ENCODE measurements around the gene COL19A1.

The COL19A1 gene

DNA sequence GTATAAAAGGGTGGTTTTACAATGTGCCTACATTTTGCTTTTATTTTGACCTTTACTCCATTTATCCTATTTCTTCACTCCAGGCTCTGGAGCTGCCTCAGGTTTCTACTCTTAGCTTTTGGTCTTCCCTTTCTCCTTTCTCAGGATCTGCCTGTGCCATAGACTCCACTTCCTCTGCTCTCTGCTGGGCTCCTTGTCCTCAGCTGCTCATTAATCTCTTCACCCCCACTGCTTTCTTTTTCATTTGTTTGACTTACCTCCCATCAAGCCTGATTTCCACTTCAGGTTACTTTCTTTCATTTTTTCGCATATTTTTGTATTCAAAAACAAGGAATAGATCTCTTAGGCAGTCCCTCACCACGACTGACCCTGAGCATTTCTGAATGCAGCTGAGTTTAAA, 106.8 kb downstream of the COL19A1 start:
- TF ChIP-seq, protein P1, sequence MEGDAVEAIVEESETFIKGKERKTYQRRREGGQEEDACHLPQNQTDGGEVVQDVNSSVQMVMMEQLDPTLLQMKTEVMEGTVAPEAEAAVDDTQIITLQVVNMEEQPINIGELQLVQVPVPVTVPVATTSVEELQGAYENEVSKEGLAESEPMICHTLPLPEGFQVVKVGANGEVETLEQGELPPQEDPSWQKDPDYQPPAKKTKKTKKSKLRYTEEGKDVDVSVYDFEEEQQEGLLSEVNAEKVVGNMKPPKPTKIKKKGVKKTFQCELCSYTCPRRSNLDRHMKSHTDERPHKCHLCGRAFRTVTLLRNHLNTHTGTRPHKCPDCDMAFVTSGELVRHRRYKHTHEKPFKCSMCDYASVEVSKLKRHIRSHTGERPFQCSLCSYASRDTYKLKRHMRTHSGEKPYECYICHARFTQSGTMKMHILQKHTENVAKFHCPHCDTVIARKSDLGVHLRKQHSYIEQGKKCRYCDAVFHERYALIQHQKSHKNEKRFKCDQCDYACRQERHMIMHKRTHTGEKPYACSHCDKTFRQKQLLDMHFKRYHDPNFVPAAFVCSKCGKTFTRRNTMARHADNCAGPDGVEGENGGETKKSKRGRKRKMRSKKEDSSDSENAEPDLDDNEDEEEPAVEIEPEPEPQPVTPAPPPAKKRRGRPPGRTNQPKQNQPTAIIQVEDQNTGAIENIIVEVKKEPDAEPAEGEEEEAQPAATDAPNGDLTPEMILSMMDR (IDR thresholded peaks at IDR 0.05; ENCODE audit: borderline replicate concordance, control extremely low read depth, extremely low read depth, insufficient read depth, missing control alignments), result no peak
- DNase-seq (ENCODE audit: low spot score), result no peak
- in situ Hi-C loops (cut with MboI; ENCODE audit: low sequenced_read_pairs, unreplicated experiment), result no loop called here

DNA sequence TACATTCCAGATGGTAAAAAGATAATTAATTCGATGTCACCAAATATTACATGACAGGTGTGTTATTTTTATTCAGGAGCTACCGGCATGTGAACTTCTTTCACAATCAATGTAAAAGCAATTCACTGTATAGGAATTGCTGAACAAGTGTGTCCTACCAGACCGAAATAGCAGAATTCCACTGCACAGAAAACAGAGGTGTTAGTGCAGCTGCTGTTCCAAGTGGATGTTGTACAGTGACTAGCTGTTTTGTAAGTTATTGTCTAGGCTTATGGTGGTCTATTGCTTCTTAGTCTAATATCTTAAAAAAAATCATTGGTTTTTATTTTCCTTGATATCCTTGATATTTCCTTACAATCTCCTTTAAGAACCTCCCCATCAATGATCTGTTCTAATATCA, 107.4 kb downstream of the COL19A1 start:
- in situ Hi-C loops (cut with MboI; ENCODE audit: low sequenced_read_pairs, unreplicated experiment), result no loop called here
- TF ChIP-seq, protein P1 (IDR thresholded peaks at IDR 0.05; ENCODE audit: borderline replicate concordance, control extremely low read depth, extremely low read depth, insufficient read depth, missing control alignments), result no peak
- no peak for DNase-seq (ENCODE audit: low spot score)

DNA sequence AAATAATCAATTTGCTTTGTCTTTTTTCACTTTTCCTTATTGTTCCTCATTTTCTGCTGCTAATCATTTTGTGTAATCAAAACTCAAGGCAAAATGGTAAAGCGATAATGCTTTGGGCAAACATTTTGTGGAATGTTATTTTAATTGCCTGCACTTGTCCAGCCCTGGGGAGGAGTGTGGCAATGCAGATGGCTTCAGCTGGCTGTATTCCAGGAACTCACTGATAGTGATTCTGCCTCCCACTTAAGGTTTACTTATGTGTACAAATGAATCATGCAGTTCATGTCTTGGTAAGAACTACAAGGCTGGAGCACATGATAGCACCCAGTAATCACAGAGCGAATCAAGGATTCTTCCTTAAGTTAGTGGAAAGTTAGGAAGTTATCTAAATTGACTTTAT, 107.8 kb downstream of the COL19A1 start:
- in situ Hi-C loops (cut with MboI; ENCODE audit: low sequenced_read_pairs, unreplicated experiment), result no loop called here
- no peak for DNase-seq (ENCODE audit: low spot score)
- TF ChIP-seq, protein P1 (IDR thresholded peaks at IDR 0.05; ENCODE audit: borderline replicate concordance, control extremely low read depth, extremely low read depth, insufficient read depth, missing control alignments), result no peak

DNA sequence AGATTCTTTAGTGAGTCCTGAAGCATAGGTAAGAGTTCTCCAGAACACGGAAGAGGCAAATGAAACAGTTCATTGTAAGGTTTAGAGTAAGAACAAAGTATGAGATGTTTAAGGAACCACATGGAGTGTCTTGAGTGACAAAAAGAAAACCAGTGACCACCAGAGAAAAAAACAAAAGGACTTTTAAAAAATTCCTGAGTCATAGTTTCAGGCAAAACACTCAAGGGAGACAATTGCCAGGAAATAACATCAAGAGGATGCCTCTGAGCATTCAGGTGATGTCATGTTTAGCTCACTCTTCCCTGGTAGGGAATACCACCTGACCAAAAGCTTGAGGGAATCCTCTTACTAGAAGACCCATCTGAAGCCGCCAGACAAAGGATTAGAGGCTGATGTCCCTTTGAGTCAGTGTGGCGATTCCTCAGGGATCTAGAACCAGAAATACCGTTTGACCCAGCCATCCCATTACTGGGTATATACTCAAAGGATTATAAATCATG, 110.3 kb downstream of the COL19A1 start:
- no peak for DNase-seq (ENCODE audit: low spot score)
- in situ Hi-C loops (cut with MboI; ENCODE audit: low sequenced_read_pairs, unreplicated experiment), result no loop called here
- TF ChIP-seq, protein P1 (IDR thresholded peaks at IDR 0.05; ENCODE audit: borderline replicate concordance, control extremely low read depth, extremely low read depth, insufficient read depth, missing control alignments), result no peak

DNA sequence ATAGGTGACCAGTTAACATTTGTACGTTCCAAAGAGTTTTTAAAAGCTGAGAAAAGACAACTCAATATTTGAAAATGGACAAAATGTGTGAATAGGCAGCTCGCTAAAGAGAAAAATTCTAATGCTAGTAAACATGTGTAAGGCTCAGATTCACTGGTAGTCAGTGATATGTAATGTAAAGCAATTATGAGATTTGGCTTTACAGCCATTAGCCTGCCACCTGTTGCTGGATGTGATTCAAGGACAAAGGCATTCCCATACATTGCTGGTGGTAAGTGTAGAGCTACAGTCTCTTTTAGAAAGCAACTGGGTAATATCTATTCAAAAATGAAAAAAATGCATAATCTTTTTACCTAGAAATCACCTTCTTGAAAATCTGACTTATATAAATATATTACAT, 114.3 kb downstream of the COL19A1 start:
- TF ChIP-seq, protein P1 (IDR thresholded peaks at IDR 0.05; ENCODE audit: borderline replicate concordance, control extremely low read depth, extremely low read depth, insufficient read depth, missing control alignments), result no peak
- no peak for DNase-seq (ENCODE audit: low spot score)
- in situ Hi-C loops (cut with MboI; ENCODE audit: low sequenced_read_pairs, unreplicated experiment), result no loop called here

DNA sequence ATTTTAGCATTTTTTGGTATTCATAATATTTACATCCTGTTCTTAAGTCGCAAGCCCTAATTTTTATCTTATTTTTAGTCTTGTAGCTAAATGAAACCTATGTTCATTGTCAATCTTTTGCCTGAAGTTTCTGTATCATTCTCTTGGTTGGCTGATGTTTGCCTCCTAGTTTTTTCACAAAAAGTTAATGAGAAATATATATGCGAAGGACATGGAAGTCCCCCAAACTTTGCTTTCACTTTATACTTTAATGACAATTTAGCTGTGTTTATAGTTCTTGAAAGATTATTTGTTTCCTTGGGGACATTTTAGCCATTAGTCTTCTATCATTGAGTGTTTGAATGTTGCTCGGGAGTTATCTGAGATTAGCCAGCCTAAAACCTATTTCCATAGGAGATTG, 118.2 kb downstream of the COL19A1 start:
- no peak for DNase-seq (ENCODE audit: low spot score)
- TF ChIP-seq, protein P1 (IDR thresholded peaks at IDR 0.05; ENCODE audit: borderline replicate concordance, control extremely low read depth, extremely low read depth, insufficient read depth, missing control alignments), result no peak
- in situ Hi-C loops (cut with MboI; ENCODE audit: low sequenced_read_pairs, unreplicated experiment), result no loop called here

DNA sequence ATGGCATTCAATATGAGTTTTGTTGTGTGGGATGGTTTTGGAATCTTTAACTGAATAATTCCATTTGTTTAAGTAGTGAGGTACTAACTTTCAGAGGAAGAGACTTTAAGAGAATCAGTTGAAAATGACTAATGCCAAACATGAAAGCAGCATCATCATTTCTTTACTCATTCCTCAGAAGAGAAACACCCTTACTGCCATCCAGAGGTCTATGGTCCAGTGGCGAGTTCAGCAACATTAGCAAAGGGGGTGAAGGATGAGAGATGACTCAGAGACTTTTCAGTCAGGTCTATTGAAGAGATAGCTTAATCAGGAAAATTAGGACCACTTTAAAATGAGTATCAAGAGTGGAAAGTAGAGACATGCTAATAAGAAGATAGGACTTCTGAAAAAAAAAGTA, 118.8 kb downstream of the COL19A1 start:
- DNase-seq (ENCODE audit: low spot score), result no peak
- TF ChIP-seq, protein P1 (IDR thresholded peaks at IDR 0.05; ENCODE audit: borderline replicate concordance, control extremely low read depth, extremely low read depth, insufficient read depth, missing control alignments), result no peak
- in situ Hi-C loops (cut with MboI; ENCODE audit: low sequenced_read_pairs, unreplicated experiment), result no loop called here
